ENCODE results near the gene PPP1R14C.

The PPP1R14C gene

GRCh38 chr6:150139533-150139932 is 3.3 kb upstream of the PPP1R14C start:
- ATAC-seq: no peak

- no peak for ATAC-seq
Observed at GRCh38 chr6:150140236-150140969, 2.4 kb upstream of the PPP1R14C start.

GRCh38 chr6:150142097-150142669 is 661 bp upstream of the PPP1R14C start:
- ATAC-seq: no peak

- ATAC-seq: no peak
Observed at GRCh38 chr6:150143516-150144293, 861 bp downstream of the PPP1R14C start.

- no peak for ATAC-seq
Observed at GRCh38 chr6:150144294-150144868, 1.5 kb downstream of the PPP1R14C start.

GRCh38 chr6:150145427-150145826 is 2.6 kb downstream of the PPP1R14C start:
- no peak for ATAC-seq

GRCh38 chr6:150145830-150146229 is 3.0 kb downstream of the PPP1R14C start:
- peak in 1 of 2 donors; percentile 17 for ATAC-seq

GRCh38 chr6:150146436-150146835 is 3.6 kb downstream of the PPP1R14C start:
- ATAC-seq: no peak

- ATAC-seq: no peak
Observed at GRCh38 chr6:150149146-150149545, 6.3 kb downstream of the PPP1R14C start.

- ATAC-seq: no peak
Observed at GRCh38 chr6:150150458-150150820, 7.6 kb downstream of the PPP1R14C start.

GRCh38 chr6:150150821-150151646 is 8.2 kb downstream of the PPP1R14C start:
- ATAC-seq: no peak

GRCh38 chr6:150152891-150153876 is 10.3 kb downstream of the PPP1R14C start:
- no peak for ATAC-seq

- ATAC-seq: no peak
Observed at GRCh38 chr6:150153905-150154492, 11.2 kb downstream of the PPP1R14C start.

GRCh38 chr6:150156460-150156859 is 13.6 kb downstream of the PPP1R14C start:
- no peak for ATAC-seq

GRCh38 chr6:150157081-150157480 is 14.2 kb downstream of the PPP1R14C start:
- no peak for ATAC-seq

GRCh38 chr6:150159757-150160156 is 16.9 kb downstream of the PPP1R14C start:
- ATAC-seq: no peak

GRCh38 chr6:150163970-150164369 is 21.1 kb downstream of the PPP1R14C start:
- no peak for ATAC-seq

- no peak for ATAC-seq
Observed at GRCh38 chr6:150165020-150165702, 22.3 kb downstream of the PPP1R14C start.

GRCh38 chr6:150167479-150167873 is 24.6 kb downstream of the PPP1R14C start:
- ATAC-seq: no peak

GRCh38 chr6:150169181-150169580 is 26.3 kb downstream of the PPP1R14C start:
- ATAC-seq: no peak
